Gastrocnemius medialis (tissue), 4 donors: ENCODE data around the gene GTF3C1. TPM values are rescaled to one million over a fixed set of nuclear protein-coding genes. Genes with fewer than 3 reads are reported as not detected.

Experiments used
- ATAC-seq, 2 donors: fragments of 150-250 bp; one replicate each; pipeline ENCODE4 v1.9.1; 2016
- DNase-seq, 2 donors: peaks; one replicate each; pipeline ENCODE4 v3.0.0-alpha.2; 2019
- H3K27ac ChIP-seq, 4 donors: fragments of 200-600 bp; sonication (generic); 1 replicate in 1 of 4; 2 replicates in 3 of 4; pipeline ENCODE4 v1.5.1; 2016 to 2018; ENCODE audit warnings: mild to moderate bottlenecking in 2 of 4, moderate library complexity in 1 of 4
- H3K27me3 ChIP-seq, 3 donors: fragments of 200-600 bp; sonication (generic) in 2 of 3; 1 replicate in 1 of 3; 2 replicates in 2 of 3; pipeline versions ENCODE4 v1.5.1 to v1.6.0; 2016 to 2019; ENCODE audit warnings: mild to moderate bottlenecking in 1 of 3, moderate library complexity in 1 of 3
- H3K36me3 ChIP-seq, 2 donors: fragments of 200-600 bp; sonication (generic) in 1 of 2; one replicate each; pipeline ENCODE4 v1.5.1; 2017 to 2018
- H3K4me1 ChIP-seq, 2 donors: fragments of 200-600 bp; sonication (generic) in 1 of 2; one replicate each; pipeline ENCODE4 v1.5.1; 2016 to 2017; ENCODE audit warnings: mild to moderate bottlenecking in 2 of 2
- H3K4me3 ChIP-seq, 4 donors: fragments of 200-600 bp; sonication (generic) in 3 of 4; 1 replicate in 1 of 4; 2 replicates in 3 of 4; pipeline ENCODE4 v1.5.1; 2016 to 2019; ENCODE audit warnings: mild to moderate bottlenecking in 2 of 4
- H3K9me3 ChIP-seq, 3 donors: fragments of 200-600 bp; sonication (generic) in 2 of 3; 1 replicate in 1 of 3; 2 replicates in 2 of 3; pipeline ENCODE4 v1.5.1; 2016 to 2019
- CTCF ChIP-seq, 5 experiments: fragments of 450-650 bp in 3 of 5; fragments of 200-600 bp in 2 of 5; sonication (generic) in 2 of 5; IDR thresholded peaks in 4 of 5; conservative IDR thresholded peaks in 1 of 5; 1 replicate in 4 of 5; 2 replicates in 1 of 5; pipeline ENCODE4 v1.5.1; 2016 to 2019; ENCODE audit warnings: antibody characterized with exemption in 5 of 5, mild to moderate bottlenecking in 3 of 5, moderate library complexity in 3 of 5
- POLR2A ChIP-seq, 2 donors: fragments of 450-650 bp; IDR thresholded peaks; one replicate each; pipeline ENCODE4 v1.6.1; 2017; ENCODE audit warnings: antibody characterized with exemption in 2 of 2, mild to moderate bottlenecking in 2 of 2, moderate library complexity in 2 of 2
- in situ Hi-C, 4 donors: fragments of 200-750 bp; cut with MboI; loops; one replicate each; pipeline versions ENCODE4 v1.15.0 to v1.8.0; 2017; ENCODE audit warnings: low sequenced_read_pairs in 4 of 4
- intact Hi-C: fragments of 100-400 bp; cut with DNase I; formaldehyde crosslinking; loops from one replicate; pipeline ENCODE4 v1.15.1; 2023; ENCODE audit warnings: low total_unique reads
- total RNA-seq, 4 donors: library from RNA; depleted of rRNA; stranded (reverse); fragments of >200 nt; gene quantifications; one replicate each; pipeline versions ENCODE4 v1.1.0 to v1.2.3, GENCODE V29; 2016

The GTF3C1 gene
- total RNA-seq, 4 donors from 2014 or later, result 52.0 to 108 (median 67.8) TPM

GRCh38 chr16:27543801-27544200, 5.9 kb downstream of the GTF3C1 start:
- in situ Hi-C loops, result no loop called here
- no peak overlapping the region for H3K27ac ChIP-seq
- H3K4me1 ChIP-seq, result peaks cover 23 to 24% of the 10 kb centered on the region in 2 donors
- no peaks in the 10 kb centered on the region for H3K27me3 ChIP-seq
- no peaks in the 10 kb centered on the region for H3K9me3 ChIP-seq
- no peak for DNase-seq
- intact Hi-C loops, result no loop called here
- no peak overlapping the region for H3K4me3 ChIP-seq
- no peak for ATAC-seq
- no peak for TF ChIP-seq POLR2A (IDR thresholded peaks at IDR 0.05)
- TF ChIP-seq CTCF (IDR thresholded peaks at IDR 0.05 in 4 of 5, conservative IDR thresholded peaks at IDR 0.05 in 1 of 5), result no peak
- H3K36me3 ChIP-seq, result peaks cover 0 to 63% of the 10 kb centered on the region in 2 donors

GRCh38 chr16:27539636-27540035, 10.1 kb downstream of the GTF3C1 start:
- ATAC-seq, result no peak
- H3K4me1 ChIP-seq, result no peaks in the 10 kb centered on the region
- H3K27me3 ChIP-seq, result no peaks in the 10 kb centered on the region
- in situ Hi-C loops (no loop called here), intact Hi-C loops (no loop called here)
- no peaks in the 10 kb centered on the region for H3K9me3 ChIP-seq
- no peak for DNase-seq
- H3K36me3 ChIP-seq, result peaks cover 0 to 94% of the 10 kb centered on the region in 2 donors
- H3K27ac ChIP-seq, result no peak overlapping the region
- no peak overlapping the region for H3K4me3 ChIP-seq
- no peak for TF ChIP-seq CTCF (IDR thresholded peaks at IDR 0.05 in 4 of 5, conservative IDR thresholded peaks at IDR 0.05 in 1 of 5)
- TF ChIP-seq POLR2A (IDR thresholded peaks at IDR 0.05), result no peak

GRCh38 chr16:27539120-27539519, 10.6 kb downstream of the GTF3C1 start:
- intact Hi-C loops (no loop called here), in situ Hi-C loops (no loop called here)
- H3K4me1 ChIP-seq, result no peaks in the 10 kb centered on the region
- no peaks in the 10 kb centered on the region for H3K9me3 ChIP-seq
- H3K4me3 ChIP-seq, result no peak overlapping the region
- ATAC-seq (no peak), DNase-seq (no peak)
- no peaks in the 10 kb centered on the region for H3K27me3 ChIP-seq
- H3K36me3 ChIP-seq, result peaks cover 0 to 91% of the 10 kb centered on the region in 2 donors
- no peak overlapping the region for H3K27ac ChIP-seq
- no peak for TF ChIP-seq CTCF (IDR thresholded peaks at IDR 0.05 in 4 of 5, conservative IDR thresholded peaks at IDR 0.05 in 1 of 5)
- TF ChIP-seq POLR2A (IDR thresholded peaks at IDR 0.05), result no peak

GRCh38 chr16:27538528-27538927, 11.2 kb downstream of the GTF3C1 start:
- no peak overlapping the region for H3K4me3 ChIP-seq
- in situ Hi-C loops (no loop called here), intact Hi-C loops (no loop called here)
- no peaks in the 10 kb centered on the region for H3K27me3 ChIP-seq
- DNase-seq, result no peak
- ATAC-seq, result no peak
- TF ChIP-seq CTCF (IDR thresholded peaks at IDR 0.05 in 4 of 5, conservative IDR thresholded peaks at IDR 0.05 in 1 of 5) (no peak), POLR2A (IDR thresholded peaks at IDR 0.05) (no peak)
- peak overlapping the region in 1 of 4 donors; percentile 19 for H3K27ac ChIP-seq
- no peaks in the 10 kb centered on the region for H3K9me3 ChIP-seq
- H3K36me3 ChIP-seq, result peaks cover 0 to 90% of the 10 kb centered on the region in 2 donors
- no peaks in the 10 kb centered on the region for H3K4me1 ChIP-seq

GRCh38 chr16:27534256-27534655, 15.5 kb downstream of the GTF3C1 start:
- in situ Hi-C loops, result no loop called here
- Histone ChIP-seq H3K4me3 (no peak overlapping the region), H3K27me3 (no peaks in the 10 kb centered on the region), H3K4me1 (peaks cover 35 to 37% of the 10 kb centered on the region in 2 donors), H3K36me3 (peaks cover 0 to 64% of the 10 kb centered on the region in 2 donors), H3K9me3 (no peaks in the 10 kb centered on the region), H3K27ac (peak overlapping the region in 1 of 4 donors; percentile 97)
- DNase-seq (no peak), ATAC-seq (no peak)
- intact Hi-C loops, result no loop called here
- TF ChIP-seq POLR2A (IDR thresholded peaks at IDR 0.05) (no peak), CTCF (IDR thresholded peaks at IDR 0.05 in 4 of 5, conservative IDR thresholded peaks at IDR 0.05 in 1 of 5) (no peak)
